ENCODE results near the gene MVK.

MVK gene

DNA sequence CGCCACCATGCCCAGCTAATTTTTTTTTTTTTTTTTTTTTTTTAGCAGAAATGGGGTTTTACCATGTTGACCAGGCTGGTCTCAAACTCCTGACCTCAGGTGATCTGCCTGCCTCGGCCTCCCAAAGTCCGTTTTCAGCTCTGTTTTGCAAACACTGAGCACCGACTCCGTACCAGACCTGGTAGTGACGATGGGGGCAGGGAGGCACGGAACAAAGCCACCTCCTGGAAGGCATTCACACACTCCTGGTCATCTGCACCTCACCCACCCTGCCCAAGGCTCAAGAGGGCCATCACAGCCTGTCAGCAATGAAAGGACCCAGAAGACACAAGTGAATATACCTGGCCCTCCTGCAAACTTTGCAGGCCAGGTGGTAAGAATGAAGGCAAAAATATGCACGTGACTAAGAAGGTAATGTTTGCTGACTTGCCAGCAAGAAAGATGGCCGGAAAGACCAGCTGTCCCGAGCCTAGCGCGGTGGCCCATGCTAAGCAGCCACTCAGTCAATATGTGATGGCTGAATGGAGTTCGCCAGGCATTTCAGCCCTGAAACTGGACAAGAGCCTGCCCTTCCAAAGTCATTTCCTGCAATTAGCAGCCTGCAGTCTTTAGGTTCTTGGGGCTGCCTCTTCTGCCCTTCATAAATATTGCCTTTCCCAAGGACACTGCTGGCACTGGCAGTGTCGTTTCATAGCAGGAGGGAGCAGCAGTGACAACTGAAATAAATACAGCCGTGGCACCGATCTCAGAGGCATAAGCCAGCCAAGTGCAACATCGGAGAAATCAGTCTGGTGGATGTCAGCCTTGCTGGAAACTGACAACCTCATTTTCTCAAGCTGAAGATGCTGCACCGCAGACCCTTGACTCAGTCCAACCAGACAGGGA is 17.9 kb upstream of the MVK start:
- Histone ChIP-seq H3K27ac (no peak overlapping the region), H3K4me3 (ENCODE audit: low read depth in 1 of 2, low read length in 1 of 2) (no peak overlapping the region), H3K36me3 (no peaks in the 10 kb centered on the region), H3K4me1 (ENCODE audit: control insufficient read depth in 1 of 2, insufficient read depth in 1 of 2, low read depth in 1 of 2, low read length in 1 of 2) (no peaks in the 10 kb centered on the region), H3K9me3 (no peaks in the 10 kb centered on the region), H3K27me3 (peaks cover 22% of the 10 kb centered on the region)
- TF ChIP-seq, protein P1, sequence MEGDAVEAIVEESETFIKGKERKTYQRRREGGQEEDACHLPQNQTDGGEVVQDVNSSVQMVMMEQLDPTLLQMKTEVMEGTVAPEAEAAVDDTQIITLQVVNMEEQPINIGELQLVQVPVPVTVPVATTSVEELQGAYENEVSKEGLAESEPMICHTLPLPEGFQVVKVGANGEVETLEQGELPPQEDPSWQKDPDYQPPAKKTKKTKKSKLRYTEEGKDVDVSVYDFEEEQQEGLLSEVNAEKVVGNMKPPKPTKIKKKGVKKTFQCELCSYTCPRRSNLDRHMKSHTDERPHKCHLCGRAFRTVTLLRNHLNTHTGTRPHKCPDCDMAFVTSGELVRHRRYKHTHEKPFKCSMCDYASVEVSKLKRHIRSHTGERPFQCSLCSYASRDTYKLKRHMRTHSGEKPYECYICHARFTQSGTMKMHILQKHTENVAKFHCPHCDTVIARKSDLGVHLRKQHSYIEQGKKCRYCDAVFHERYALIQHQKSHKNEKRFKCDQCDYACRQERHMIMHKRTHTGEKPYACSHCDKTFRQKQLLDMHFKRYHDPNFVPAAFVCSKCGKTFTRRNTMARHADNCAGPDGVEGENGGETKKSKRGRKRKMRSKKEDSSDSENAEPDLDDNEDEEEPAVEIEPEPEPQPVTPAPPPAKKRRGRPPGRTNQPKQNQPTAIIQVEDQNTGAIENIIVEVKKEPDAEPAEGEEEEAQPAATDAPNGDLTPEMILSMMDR (IDR thresholded peaks at IDR 0.05) = no peak

DNA sequence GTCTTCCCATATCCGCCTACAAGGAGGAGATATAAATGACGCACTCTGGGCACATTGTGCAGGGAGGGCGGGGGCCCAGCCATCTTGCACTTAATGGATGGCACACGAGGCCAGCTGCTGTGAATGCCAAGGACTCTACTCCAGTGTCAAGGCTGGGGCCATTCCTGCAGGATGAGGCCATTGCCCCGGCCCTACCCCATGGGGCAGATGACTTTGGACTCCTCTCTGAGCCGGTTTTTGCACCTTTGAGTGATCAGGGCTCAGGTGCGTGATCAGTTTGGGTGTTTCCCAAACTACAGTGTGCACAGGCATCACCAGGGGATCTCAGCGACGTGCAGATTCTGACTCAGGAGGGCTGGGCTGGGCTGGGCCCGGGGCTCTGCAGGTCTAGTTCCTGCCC is 16.4 kb upstream of the MVK start:
- Histone ChIP-seq H3K27me3 (peaks cover 22% of the 10 kb centered on the region), H3K4me3 (ENCODE audit: low read depth in 1 of 2, low read length in 1 of 2) (no peak overlapping the region), H3K4me1 (ENCODE audit: control insufficient read depth in 1 of 2, insufficient read depth in 1 of 2, low read depth in 1 of 2, low read length in 1 of 2) (no peaks in the 10 kb centered on the region), H3K36me3 (no peaks in the 10 kb centered on the region), H3K9me3 (no peaks in the 10 kb centered on the region), H3K27ac (no peak overlapping the region)
- TF ChIP-seq, protein P1 (IDR thresholded peaks at IDR 0.05) = no peak

DNA sequence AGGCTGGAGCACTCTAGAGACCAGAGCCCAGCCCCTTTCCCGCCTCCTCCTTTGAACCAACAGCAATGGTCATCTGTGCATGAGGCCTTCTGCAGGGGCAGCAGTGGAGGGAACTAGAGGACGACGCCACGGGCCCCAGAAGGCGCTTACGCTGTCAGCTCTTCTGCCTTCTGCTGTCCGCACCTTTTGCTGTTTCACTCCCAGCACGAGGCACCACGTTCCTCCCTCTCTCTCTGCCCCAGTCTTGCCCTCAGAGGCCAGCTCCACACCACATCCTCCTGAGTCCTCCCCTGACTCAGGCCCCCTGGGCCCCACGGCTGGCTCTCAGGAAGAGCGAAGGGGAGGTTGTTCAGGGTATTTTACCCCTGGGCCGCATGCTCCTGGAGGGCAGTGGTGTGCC is 15.8 kb upstream of the MVK start:
- Histone ChIP-seq H3K36me3 (no peaks in the 10 kb centered on the region), H3K27ac (no peak overlapping the region), H3K4me3 (ENCODE audit: low read depth in 1 of 2, low read length in 1 of 2) (no peak overlapping the region), H3K27me3 (peaks cover 18% of the 10 kb centered on the region), H3K9me3 (no peaks in the 10 kb centered on the region), H3K4me1 (ENCODE audit: control insufficient read depth in 1 of 2, insufficient read depth in 1 of 2, low read depth in 1 of 2, low read length in 1 of 2) (no peaks in the 10 kb centered on the region)
- TF ChIP-seq, protein P1 (IDR thresholded peaks at IDR 0.05) = no peak

DNA sequence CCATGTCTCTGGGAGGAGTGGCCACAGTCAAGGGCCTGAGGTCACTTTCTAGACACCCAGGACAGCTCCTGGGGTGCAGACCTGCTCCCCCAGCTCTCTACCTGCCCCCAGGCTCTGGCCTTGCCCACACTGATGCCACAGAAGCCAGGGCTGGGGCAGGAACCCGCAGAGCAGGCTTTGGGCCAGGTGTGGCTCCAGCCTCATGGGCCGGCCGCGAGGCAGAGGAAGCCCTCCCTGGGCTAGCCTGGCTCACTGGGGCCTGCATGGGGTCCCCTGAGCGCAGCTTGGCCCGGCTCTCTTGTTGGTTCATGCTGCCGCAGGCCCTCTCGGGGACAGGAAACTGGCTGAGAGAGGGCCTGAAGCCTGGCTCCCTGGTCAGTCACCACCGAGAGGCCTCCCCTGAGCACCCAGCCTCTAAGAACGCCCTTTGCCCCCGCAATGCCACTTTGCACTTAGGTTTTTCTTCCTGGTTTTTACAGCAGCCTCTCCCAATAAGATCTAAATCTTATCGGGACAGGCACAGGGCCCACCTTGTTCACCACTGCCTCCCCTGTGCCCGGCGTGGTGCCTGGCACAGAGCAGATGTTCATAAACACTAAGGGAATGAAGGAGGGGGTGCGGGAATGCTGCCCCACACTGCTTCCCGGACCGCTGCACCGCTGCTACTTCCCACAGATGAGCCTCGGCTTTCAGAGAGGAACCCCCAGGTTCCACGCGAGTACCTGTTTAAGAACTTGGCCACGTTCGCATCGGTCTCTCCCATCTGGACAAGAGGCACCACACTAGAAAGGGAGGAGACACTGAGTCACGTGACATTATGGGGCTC is 15.0 kb upstream of the MVK start:
- H3K9me3 ChIP-seq = no peaks in the 10 kb centered on the region
- H3K27ac ChIP-seq = no peak overlapping the region
- no peaks in the 10 kb centered on the region for H3K4me1 ChIP-seq (ENCODE audit: control insufficient read depth in 1 of 2, insufficient read depth in 1 of 2, low read depth in 1 of 2, low read length in 1 of 2)
- no peaks in the 10 kb centered on the region for H3K36me3 ChIP-seq
- TF ChIP-seq, protein P1 (IDR thresholded peaks at IDR 0.05) = no peak
- no peak overlapping the region for H3K4me3 ChIP-seq (ENCODE audit: low read depth in 1 of 2, low read length in 1 of 2)
- H3K27me3 ChIP-seq = peaks cover 11% of the 10 kb centered on the region

DNA sequence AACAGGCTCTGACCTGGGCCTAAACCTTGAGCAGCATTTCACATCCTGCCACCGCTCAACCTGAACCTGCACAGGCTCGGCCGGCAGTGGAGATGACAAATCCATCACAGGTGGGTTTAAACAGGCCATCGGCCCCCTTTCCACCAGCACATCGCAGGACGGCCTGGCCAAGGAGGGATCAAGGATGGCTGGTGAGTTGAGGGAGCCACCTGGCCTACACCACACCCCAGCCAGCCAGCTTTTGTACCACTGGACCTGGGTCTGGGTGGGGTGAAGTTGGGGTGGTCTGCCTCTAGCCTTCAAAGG is 14.4 kb upstream of the MVK start:
- Histone ChIP-seq H3K4me3 (ENCODE audit: low read depth in 1 of 2, low read length in 1 of 2) (no peak overlapping the region), H3K27me3 (peaks cover 6% of the 10 kb centered on the region), H3K9me3 (no peaks in the 10 kb centered on the region), H3K36me3 (no peaks in the 10 kb centered on the region), H3K27ac (no peak overlapping the region), H3K4me1 (ENCODE audit: control insufficient read depth in 1 of 2, insufficient read depth in 1 of 2, low read depth in 1 of 2, low read length in 1 of 2) (no peaks in the 10 kb centered on the region)
- TF ChIP-seq, protein P1 (IDR thresholded peaks at IDR 0.05) = no peak

Data from neutrophil (primary cell).